HEK293 (cell line): ENCODE results near the gene XKR8.

ENCODE experiments used
- BCL11A ChIP-seq: fragments of 450-650 bp; formaldehyde crosslinking; IDR thresholded peaks from 2 replicates; pipeline ENCODE4 v1.5.1; 2016; ENCODE audit warnings: low read depth, missing biosample characterization, missing genetic modification characterization
- BCL11B ChIP-seq: fragments of 450-650 bp; formaldehyde crosslinking; IDR thresholded peaks from 2 replicates; pipeline ENCODE4 v1.5.1; 2016; ENCODE audit warnings: low read depth, missing biosample characterization, missing genetic modification characterization
- ELK4 ChIP-seq: IDR thresholded peaks from 2 replicates; pipeline ENCODE4 v1.6.1; 2011; ENCODE audit warnings: mild to moderate bottlenecking, low read depth, low read length, borderline replicate concordance
- KLF16 ChIP-seq: fragments of 450-650 bp; formaldehyde crosslinking; IDR thresholded peaks from 2 replicates; pipeline ENCODE4 v1.5.1; 2017; ENCODE audit warnings: missing biosample characterization, missing genetic modification characterization
- KLF17 ChIP-seq: fragments of 450-650 bp; formaldehyde crosslinking; IDR thresholded peaks from 2 replicates; pipeline ENCODE4 v1.5.1; 2016; ENCODE audit warnings: missing biosample characterization, missing genetic modification characterization
- KLF8 ChIP-seq: fragments of 450-650 bp; formaldehyde crosslinking; IDR thresholded peaks from 2 replicates; pipeline ENCODE4 v1.5.1; 2016; ENCODE audit warnings: missing biosample characterization, missing genetic modification characterization
- OSR2 ChIP-seq: fragments of 450-650 bp; formaldehyde crosslinking; IDR thresholded peaks from 2 replicates; pipeline ENCODE4 v1.5.1; 2016; ENCODE audit warnings: missing biosample characterization, missing genetic modification characterization
- PRDM10 ChIP-seq: fragments of 450-650 bp; formaldehyde crosslinking; IDR thresholded peaks from 2 replicates; pipeline ENCODE4 v1.5.1; 2016; ENCODE audit warnings: missing biosample characterization, missing genetic modification characterization
- SCRT2 ChIP-seq: fragments of 450-650 bp; formaldehyde crosslinking; IDR thresholded peaks from 2 replicates; pipeline ENCODE4 v1.5.1; 2016; ENCODE audit warnings: missing biosample characterization, missing genetic modification characterization
- SP7 ChIP-seq: fragments of 450-650 bp; formaldehyde crosslinking; IDR thresholded peaks from 2 replicates; pipeline ENCODE4 v1.5.1; 2016; ENCODE audit warnings: missing biosample characterization, missing genetic modification characterization
- ZBTB26 ChIP-seq: fragments of 450-650 bp; formaldehyde crosslinking; optimal IDR thresholded peaks from 2 replicates; pipeline ENCODE3; 2016; ENCODE audit warnings: missing biosample characterization, mild to moderate bottlenecking, missing genetic modification characterization
- ZFHX2 ChIP-seq: fragments of 450-650 bp; formaldehyde crosslinking; conservative IDR thresholded peaks from 2 replicates; pipeline ENCODE4 v1.5.1; 2016; ENCODE audit warnings: missing biosample characterization, missing genetic modification characterization
- ZNF148 ChIP-seq: fragments of 450-650 bp; formaldehyde crosslinking; IDR thresholded peaks from 2 replicates; pipeline ENCODE4 v1.5.0; 2017; ENCODE audit warnings: missing biosample characterization, missing genetic modification characterization, borderline replicate concordance
- ZNF248 ChIP-seq: fragments of 450-650 bp; formaldehyde crosslinking; IDR thresholded peaks from 2 replicates; pipeline ENCODE4 v1.5.1; 2017; ENCODE audit warnings: missing biosample characterization, missing genetic modification characterization
- ZNF280C ChIP-seq: fragments of 450-650 bp; formaldehyde crosslinking; IDR thresholded peaks from 2 replicates; pipeline ENCODE4 v1.5.1; 2016; ENCODE audit warnings: missing biosample characterization, missing genetic modification characterization
- ZNF341 ChIP-seq: fragments of 450-650 bp; formaldehyde crosslinking; IDR thresholded peaks from 2 replicates; pipeline ENCODE4; 2016; ENCODE audit warnings: low read depth, missing biosample characterization, missing genetic modification characterization
- ZNF354C ChIP-seq: fragments of 450-650 bp; formaldehyde crosslinking; IDR thresholded peaks from 2 replicates; pipeline ENCODE4 v1.5.1; 2016; ENCODE audit warnings: missing biosample characterization, missing genetic modification characterization, low read depth, borderline replicate concordance
- ZNF488 ChIP-seq: fragments of 450-650 bp; formaldehyde crosslinking; IDR thresholded peaks from 2 replicates; pipeline ENCODE4 v1.5.1; 2016; ENCODE audit warnings: missing biosample characterization, missing genetic modification characterization
- ZNF596 ChIP-seq: fragments of 450-650 bp; IDR thresholded peaks from 2 replicates; pipeline ENCODE4 v1.5.0; 2018; ENCODE audit warnings: missing biosample characterization, mild to moderate bottlenecking, missing genetic modification characterization, moderate library complexity
- ZNF600 ChIP-seq: fragments of 450-650 bp; formaldehyde crosslinking; IDR thresholded peaks from 2 replicates; pipeline ENCODE4 v1.5.1; 2016; ENCODE audit warnings: missing biosample characterization, missing genetic modification characterization
- ZNF629 ChIP-seq: fragments of 450-650 bp; formaldehyde crosslinking; IDR thresholded peaks from 2 replicates; pipeline ENCODE4 v1.5.1; 2017; ENCODE audit warnings: missing biosample characterization, missing genetic modification characterization
- ZNF660 ChIP-seq: fragments of 450-650 bp; IDR thresholded peaks from 2 replicates; pipeline ENCODE4 v1.5.1; 2018; ENCODE audit warnings: missing biosample characterization, mild to moderate bottlenecking, missing genetic modification characterization
- ZNF76 ChIP-seq: fragments of 450-650 bp; formaldehyde crosslinking; IDR thresholded peaks from 2 replicates; pipeline ENCODE4; 2016; ENCODE audit warnings: low read depth, missing biosample characterization, missing genetic modification characterization, borderline replicate concordance
- ZNF830 ChIP-seq: fragments of 450-650 bp; IDR thresholded peaks from 2 replicates; pipeline ENCODE4 v1.5.0; 2018; ENCODE audit warnings: missing biosample characterization, missing genetic modification characterization, low read depth, mild to moderate bottlenecking, moderate library complexity
- ZSCAN16 ChIP-seq: fragments of 450-650 bp; formaldehyde crosslinking; IDR thresholded peaks from 2 replicates; pipeline ENCODE4 v1.5.1; 2016; ENCODE audit warnings: missing biosample characterization, missing genetic modification characterization
- ZXDB ChIP-seq: fragments of 450-650 bp; formaldehyde crosslinking; IDR thresholded peaks from 2 replicates; pipeline ENCODE4 v1.5.1; 2016; ENCODE audit warnings: missing biosample characterization, missing genetic modification characterization

XKR8 gene

GRCh38 chr1:27959792-27960603 is at the start of gene XKR8 (continued):
- TF ChIP-seq ZXDB (tag by site-specific recombination) (peak; percentile 43; the same call in 1 of the 2 replicates), ZNF148 (tag by site-specific recombination) (no peak), OSR2 (tag by site-specific recombination) (peak; percentile 46; the same call in 1 of the 2 replicates), KLF17 (tag by site-specific recombination) (no peak), ZNF596 (tag by site-specific recombination) (peak; percentile 59; the same call in 1 of the 2 replicates), SP7 (no peak; the same call in 1 of the 2 replicates), ZNF76 (peak; percentile 17; the same call in 1 of the 2 replicates), SCRT2 (peak; percentile 80), ZFHX2 (tag by site-specific recombination) (peak; percentile 93), ZNF280C (tag by site-specific recombination) (no peak), ZNF660 (tag by site-specific recombination) (no peak), KLF16 (tag by site-specific recombination) (no peak), ZNF629 (tag by site-specific recombination) (0 out of 2 replicates have a peak, but pooled peaks have one; percentile 6), BCL11A (tag by site-specific recombination) (no peak), KLF8 (tag by site-specific recombination) (peak; percentile 66; the same call in 1 of the 2 replicates), ZSCAN16 (tag by site-specific recombination) (no peak), ELK4 (no peak), ZNF341 (tag by site-specific recombination) (no peak; the same call in 1 of the 2 replicates), ZNF600 (tag by site-specific recombination) (0 out of 2 replicates have a peak, but pooled peaks have one; percentile 12), PRDM10 (tag by site-specific recombination) (no peak), ZBTB26 (peak; percentile 30), BCL11B (tag by site-specific recombination) (no peak), ZNF248 (tag by site-specific recombination) (no peak), ZNF488 (tag by site-specific recombination) (no peak), ZNF354C (no peak), ZNF830 (no peak)
